Rectal smooth muscle tissue (tissue), 1 donor: ENCODE data around the gene LRP1B.
"Not testable (repeated sequence)": the region's sequence is repeated elsewhere in the genome, so short reads cannot be mapped to it uniquely, and the experiment has no call there.

Experiments
- H3K27ac ChIP-seq: one replicate; pipeline ENCODE4 v1.7.0; 2013; ENCODE audit warnings: low read depth, low read length, inconsistent platforms
- H3K27me3 ChIP-seq: one replicate; pipeline ENCODE4 v1.7.0; 2013; ENCODE audit warnings: low read length; ENCODE audit not compliant: control insufficient read depth, insufficient read depth
- H3K36me3 ChIP-seq: one replicate; pipeline ENCODE4 v1.7.0; 2013; ENCODE audit warnings: low read length; ENCODE audit not compliant: control insufficient read depth, insufficient read depth
- H3K4me1 ChIP-seq: one replicate; pipeline ENCODE4 v1.7.0; 2013; ENCODE audit warnings: low read length; ENCODE audit not compliant: control insufficient read depth, insufficient read depth
- H3K4me3 ChIP-seq: one replicate; pipeline ENCODE4 v1.7.0; 2013; ENCODE audit warnings: low read length
- H3K9ac ChIP-seq: one replicate; pipeline ENCODE4 v1.7.0; 2013; ENCODE audit warnings: low read length

The LRP1B gene

GRCh38 chr2:142097711-142098110, 33.1 kb downstream of the LRP1B start:
- no peak overlapping the region for H3K4me3 ChIP-seq
- no peaks in the 10 kb centered on the region for H3K36me3 ChIP-seq
- no peak overlapping the region for H3K9ac ChIP-seq
- H3K27ac ChIP-seq: no peak overlapping the region
- no peaks in the 10 kb centered on the region for H3K4me1 ChIP-seq
- no peaks in the 10 kb centered on the region for H3K27me3 ChIP-seq

DNA sequence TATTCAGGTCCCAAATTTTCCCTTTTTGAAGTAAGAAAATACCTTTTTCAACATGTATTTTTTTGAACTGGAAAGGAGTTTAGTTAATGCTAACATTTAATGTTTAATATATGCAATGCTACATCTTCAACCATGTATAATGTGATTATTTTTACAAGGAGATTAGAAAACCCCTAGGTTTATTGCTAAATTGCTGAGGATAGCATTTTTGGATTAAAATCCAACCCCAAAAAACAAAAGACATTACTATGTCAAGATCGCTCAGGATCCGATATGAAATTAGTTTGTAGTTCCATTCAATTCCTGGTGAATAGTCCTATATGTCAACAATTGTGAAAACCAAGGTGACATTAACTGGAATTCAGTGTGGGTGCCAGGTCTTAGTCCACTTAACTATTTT, 35.2 kb downstream of the LRP1B start:
- no peak overlapping the region for H3K4me3 ChIP-seq
- no peaks in the 10 kb centered on the region for H3K27me3 ChIP-seq
- H3K9ac ChIP-seq: no peak overlapping the region
- no peaks in the 10 kb centered on the region for H3K4me1 ChIP-seq
- no peaks in the 10 kb centered on the region for H3K36me3 ChIP-seq
- H3K27ac ChIP-seq: no peak overlapping the region

GRCh38 chr2:142094233-142094632, 36.6 kb downstream of the LRP1B start:
- no peak overlapping the region for H3K9ac ChIP-seq
- no peak overlapping the region for H3K27ac ChIP-seq
- H3K4me3 ChIP-seq: no peak overlapping the region
- no peaks in the 10 kb centered on the region for H3K4me1 ChIP-seq
- no peaks in the 10 kb centered on the region for H3K27me3 ChIP-seq
- H3K36me3 ChIP-seq: no peaks in the 10 kb centered on the region

- Histone ChIP-seq H3K4me1 (no peaks in the 10 kb centered on the region), H3K27ac (no peak overlapping the region), H3K36me3 (no peaks in the 10 kb centered on the region)
Observed at GRCh38 chr2:142088058-142088568, 42.7 kb downstream of the LRP1B start.

DNA sequence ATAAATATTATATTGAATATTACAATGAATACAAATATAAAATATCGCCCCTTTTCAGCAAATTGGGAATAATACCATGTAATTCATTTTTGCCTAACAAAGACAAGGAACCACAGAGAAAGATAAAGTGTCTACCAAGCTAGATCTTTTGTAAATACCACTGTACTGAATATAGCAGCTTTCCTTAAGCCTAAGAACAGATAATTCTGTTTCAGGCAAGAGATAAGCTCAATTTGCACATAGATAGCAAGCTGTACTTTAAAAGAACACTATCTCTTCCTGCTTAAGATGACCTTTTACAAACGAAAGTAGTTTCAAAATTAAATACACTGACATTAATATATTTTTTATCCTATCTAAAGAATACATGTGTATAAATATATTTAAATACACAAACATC, 43.2 kb downstream of the LRP1B start:
- H3K36me3 ChIP-seq, H3K27me3 ChIP-seq, H3K9ac ChIP-seq, H3K4me1 ChIP-seq, H3K4me3 ChIP-seq, H3K27ac ChIP-seq: not testable (repeated sequence)

More at GRCh38 chr2:142088058-142088568, 42.7 kb downstream of the LRP1B start:
- Histone ChIP-seq H3K9ac (no peak overlapping the region), H3K27me3 (no peaks in the 10 kb centered on the region), H3K4me3 (no peak overlapping the region)

- H3K27ac ChIP-seq: no peak overlapping the region
- no peaks in the 10 kb centered on the region for H3K27me3 ChIP-seq
- no peak overlapping the region for H3K9ac ChIP-seq
Observed at GRCh38 chr2:142082368-142082767, 48.4 kb downstream of the LRP1B start.

GRCh38 chr2:142076317-142076716, 54.5 kb downstream of the LRP1B start:
- H3K9ac ChIP-seq: no peak overlapping the region
- no peaks in the 10 kb centered on the region for H3K27me3 ChIP-seq
- no peak overlapping the region for H3K27ac ChIP-seq
- no peak overlapping the region for H3K4me3 ChIP-seq
- no peaks in the 10 kb centered on the region for H3K36me3 ChIP-seq
- no peaks in the 10 kb centered on the region for H3K4me1 ChIP-seq

More at GRCh38 chr2:142082368-142082767, 48.4 kb downstream of the LRP1B start:
- Histone ChIP-seq H3K4me1 (no peaks in the 10 kb centered on the region), H3K36me3 (no peaks in the 10 kb centered on the region), H3K4me3 (no peak overlapping the region)

DNA sequence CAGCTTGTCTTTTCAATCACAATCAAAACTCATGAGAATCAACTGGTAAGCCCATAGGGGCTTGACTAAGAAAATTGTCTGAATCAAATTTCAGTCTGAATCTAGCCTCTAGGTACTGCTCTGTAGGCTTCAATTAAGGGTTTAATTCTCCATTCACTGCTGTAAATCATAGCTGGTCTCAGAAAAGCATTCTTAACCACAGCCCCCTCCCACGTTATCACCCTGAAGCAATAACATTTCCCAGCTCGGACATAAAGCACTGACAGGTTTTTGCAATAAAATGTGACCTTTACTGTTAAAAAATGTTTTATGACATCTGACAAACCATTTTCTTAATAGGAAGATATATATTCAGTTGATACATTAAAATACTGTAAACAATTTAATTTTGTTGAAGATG, 55.0 kb downstream of the LRP1B start:
- no peak overlapping the region for H3K27ac ChIP-seq
- no peaks in the 10 kb centered on the region for H3K36me3 ChIP-seq
- H3K4me3 ChIP-seq: no peak overlapping the region
- H3K27me3 ChIP-seq: no peaks in the 10 kb centered on the region
- no peak overlapping the region for H3K9ac ChIP-seq
- no peaks in the 10 kb centered on the region for H3K4me1 ChIP-seq

DNA sequence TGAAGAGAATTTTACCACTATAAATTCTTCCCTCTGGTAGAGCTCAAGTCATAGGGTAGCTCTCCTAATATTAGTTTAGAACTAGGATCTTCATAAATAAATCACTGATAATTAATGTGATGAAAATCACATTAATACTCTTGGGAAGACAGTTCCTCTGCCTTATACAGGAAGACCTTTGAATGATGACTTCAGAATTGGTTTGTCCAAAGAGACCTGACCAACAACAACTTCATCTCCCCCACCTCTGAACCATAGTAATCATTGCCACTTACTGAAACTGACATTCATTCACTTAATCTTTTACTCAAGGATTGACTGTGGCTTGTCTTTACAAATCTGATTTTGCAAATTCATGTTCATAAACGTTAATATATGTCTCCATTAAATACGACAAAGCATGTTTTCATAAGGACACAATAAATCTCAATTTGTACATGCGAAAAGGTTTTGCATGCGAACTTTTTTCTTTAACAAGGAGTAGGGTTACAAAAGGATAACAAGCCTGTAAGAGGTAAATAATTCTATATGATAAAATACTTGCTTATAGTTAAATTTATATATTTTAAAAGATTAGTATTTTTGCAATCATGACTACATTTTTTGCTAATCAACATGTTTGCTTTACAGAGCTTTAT, 61.4 kb downstream of the LRP1B start:
- H3K9ac ChIP-seq: no peak overlapping the region
- no peaks in the 10 kb centered on the region for H3K4me1 ChIP-seq
- H3K36me3 ChIP-seq: no peaks in the 10 kb centered on the region
- H3K27me3 ChIP-seq: no peaks in the 10 kb centered on the region
- H3K27ac ChIP-seq: no peak overlapping the region
- no peak overlapping the region for H3K4me3 ChIP-seq

DNA sequence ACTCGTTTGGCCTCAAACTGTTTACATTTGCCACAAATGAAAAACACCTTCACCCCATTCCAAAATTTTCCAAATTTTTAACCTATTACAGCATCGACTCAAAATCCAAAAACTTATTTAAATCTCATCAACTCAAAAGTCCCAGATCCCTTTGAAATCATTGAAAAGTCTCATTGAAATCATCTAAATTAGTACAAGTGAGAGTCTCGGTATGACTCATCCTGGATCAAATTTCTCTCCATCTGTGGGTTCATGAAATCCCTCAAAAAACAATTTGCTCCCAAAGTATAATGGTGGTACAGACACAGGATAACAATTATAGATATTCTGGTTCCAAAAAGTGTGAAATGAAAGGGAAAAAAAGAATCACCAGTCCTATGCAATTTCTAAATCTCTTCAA, 65.1 kb downstream of the LRP1B start:
- Histone ChIP-seq H3K4me1 (no peaks in the 10 kb centered on the region), H3K36me3 (no peaks in the 10 kb centered on the region), H3K27ac (no peak overlapping the region), H3K27me3 (no peaks in the 10 kb centered on the region), H3K4me3 (no peak overlapping the region), H3K9ac (no peak overlapping the region)

- no peaks in the 10 kb centered on the region for H3K36me3 ChIP-seq
- H3K27me3 ChIP-seq: no peaks in the 10 kb centered on the region
- H3K27ac ChIP-seq: no peak overlapping the region
- no peaks in the 10 kb centered on the region for H3K4me1 ChIP-seq
- H3K4me3 ChIP-seq: no peak overlapping the region
- H3K9ac ChIP-seq: no peak overlapping the region
Observed at GRCh38 chr2:142065156-142065555, 65.7 kb downstream of the LRP1B start.

GRCh38 chr2:142061733-142062132, 69.1 kb downstream of the LRP1B start:
- no peak overlapping the region for H3K27ac ChIP-seq
- H3K36me3 ChIP-seq: no peaks in the 10 kb centered on the region
- no peaks in the 10 kb centered on the region for H3K4me1 ChIP-seq
- H3K9ac ChIP-seq: no peak overlapping the region
- H3K27me3 ChIP-seq: no peaks in the 10 kb centered on the region
- no peak overlapping the region for H3K4me3 ChIP-seq

- H3K9ac ChIP-seq: no peak overlapping the region
- no peaks in the 10 kb centered on the region for H3K4me1 ChIP-seq
- H3K27ac ChIP-seq: no peak overlapping the region
- H3K36me3 ChIP-seq: no peaks in the 10 kb centered on the region
- no peak overlapping the region for H3K4me3 ChIP-seq
- no peaks in the 10 kb centered on the region for H3K27me3 ChIP-seq
Observed at GRCh38 chr2:142058149-142058548, 72.7 kb downstream of the LRP1B start.
